HepG2 (cell line): ENCODE measurements around the gene LRBA. TPM values are rescaled to one million over a fixed set of nuclear protein-coding genes. Genes with fewer than 3 reads are reported as not detected.

Experiments
- ATAC-seq: fragments of 200-7000 bp; cut with Tn5 transposase; 3 replicates; pipeline ENCODE4 v1.9.1; 2020; ENCODE audit warnings: mild to moderate bottlenecking, moderate library complexity
- BruUV-seq: library from RNA; stranded (reverse); fragments of 400-500 nt; replicated peaks from 2 replicates; lab custom pipeline; 2021; lab: Mats Ljungman, UMichigan
- CTCF ChIA-PET: fragments of 300-600 bp; formaldehyde crosslinking; extraction: SDS; loops from one replicate; lab custom pipeline; 2021; ENCODE audit warnings: low total read pairs, inconsistent platforms, low intra/inter-chr PET ratio; lab: Yijun Ruan, JAX
- POLR2A ChIA-PET: fragments of 350-600 bp; sonication (Branson Sonifier 250); formaldehyde crosslinking; loops from one replicate; lab custom pipeline; 2020; ENCODE audit warnings: antibody characterized with exemption, inconsistent platforms; lab: Yijun Ruan, JAX
- DNase-seq: peaks from one replicate; pipeline ENCODE4 v3.0.0-alpha.2; 2015; ENCODE audit warnings: low spot score
- FAIRE-seq: peaks from 3 replicates; lab custom pipeline; 2011; peaks lifted over from hg19 to GRCh38; lab: Jason Lieb, UNC
- H2AFZ ChIP-seq: one replicate; pipeline ENCODE4 v1.6.1; 2011; ENCODE audit warnings: low read length, inconsistent platforms
- H3K27ac ChIP-seq: fragments of 300-600 bp; 3 replicates; pipeline ENCODE4 v1.8.0; 2011; ENCODE audit warnings: mixed run types, mild to moderate bottlenecking, mixed read lengths, low read length, inconsistent platforms; ENCODE audit not compliant: insufficient read depth; ENCODE audit errors: extremely low read length
- H3K27me3 ChIP-seq, 2 experiments: fragments of 200-600 bp in 1 of 2; 2 replicates in 1 of 2; 3 replicates in 1 of 2; pipeline versions ENCODE4 v1.6.0 to v1.8.0; 2011; ENCODE audit warnings: low read length in 2 of 2, mild to moderate bottlenecking in 2 of 2, moderate library complexity in 2 of 2, inconsistent platforms in 1 of 2; ENCODE audit not compliant: insufficient read depth in 2 of 2, control insufficient read depth in 1 of 2
- H3K36me3 ChIP-seq, 2 experiments: fragments of 200-600 bp in 1 of 2; replicated peaks in 1 of 2; 2 replicates in 1 of 2; 3 replicates in 1 of 2; pipeline versions ENCODE4 v1.5.1 to v1.8.0; 2011; ENCODE audit warnings: low read length in 2 of 2, inconsistent platforms in 1 of 2; ENCODE audit not compliant: insufficient read depth in 2 of 2, control insufficient read depth in 1 of 2
- H3K4me1 ChIP-seq: 2 replicates; pipeline ENCODE4 v1.5.1; 2012; ENCODE audit warnings: low read length, inconsistent platforms; ENCODE audit not compliant: insufficient read depth
- H3K4me2 ChIP-seq: 2 replicates; pipeline ENCODE4 v1.6.0; 2011; ENCODE audit warnings: low read depth, low read length, inconsistent platforms
- H3K4me3 ChIP-seq, 3 experiments: fragments of 200-600 bp in 1 of 3; sonication (generic), shearing (Covaris generic) in 1 of 3; replicated peaks in 1 of 3; 2 replicates each; pipeline ENCODE4 v1.5.1; 2011 to 2016; ENCODE audit warnings: low read length in 3 of 3, inconsistent platforms in 2 of 3, low read depth in 2 of 3, mild to moderate bottlenecking in 2 of 3, control low read depth in 1 of 3, mixed read lengths in 1 of 3; ENCODE audit not compliant: insufficient read depth in 1 of 3
- H3K79me2 ChIP-seq: one replicate; pipeline ENCODE4 v1.6.1; 2011; ENCODE audit warnings: low read length, inconsistent platforms; ENCODE audit not compliant: insufficient read depth
- H3K9ac ChIP-seq: 2 replicates; pipeline ENCODE4 v1.6.0; 2011; ENCODE audit warnings: mild to moderate bottlenecking, low read depth, low read length, inconsistent platforms; ENCODE audit not compliant: insufficient read depth
- H3K9me3 ChIP-seq: 2 replicates; pipeline ENCODE4 v1.5.1; 2012; ENCODE audit warnings: mild to moderate bottlenecking, low read length
- H4K20me1 ChIP-seq: 2 replicates; pipeline ENCODE4 v1.6.0; 2011; ENCODE audit warnings: inconsistent platforms, mild to moderate bottlenecking, low read length, moderate library complexity; ENCODE audit not compliant: insufficient read depth
- CBX1 ChIP-seq: IDR thresholded peaks from one replicate; pipeline ENCODE4 v1.6.1; 2016; ENCODE audit warnings: antibody characterized with exemption, low read depth
- CBX5 ChIP-seq: sonication (generic); formaldehyde crosslinking; IDR thresholded peaks from 2 replicates; pipeline ENCODE4 v1.4.0; 2020; ENCODE audit warnings: missing genetic modification reagents, borderline replicate concordance
- CREB1 ChIP-seq, 2 experiments: fragments of 450-650 bp in 1 of 2; IDR thresholded peaks; 2 replicates each; pipeline ENCODE4 v1.6.1; 2016 to 2017; ENCODE audit warnings: control low read depth in 1 of 2, mild to moderate bottlenecking in 1 of 2, missing compliant biosample characterization in 1 of 2, missing genetic modification characterization in 1 of 2
- EED ChIP-seq: sonication (generic); formaldehyde crosslinking; IDR thresholded peaks from 2 replicates; pipeline ENCODE4 v1.5.0; 2020; ENCODE audit warnings: mild to moderate bottlenecking, missing genetic modification reagents
- FOXJ3 ChIP-seq: sonication (generic); formaldehyde crosslinking; IDR thresholded peaks from 2 replicates; pipeline ENCODE4 v1.4.0; 2020; ENCODE audit warnings: missing genetic modification reagents, mild to moderate bottlenecking, borderline replicate concordance
- KDM3A ChIP-seq: IDR thresholded peaks from 2 replicates; pipeline ENCODE4 v1.6.1; 2018; ENCODE audit warnings: low read depth, missing compliant biosample characterization
- KMT2A ChIP-seq: sonication (generic); formaldehyde crosslinking; IDR thresholded peaks from 2 replicates; pipeline ENCODE4 v1.4.0; 2020; ENCODE audit warnings: missing genetic modification reagents
- MED1 ChIP-seq: sonication (generic); formaldehyde crosslinking; IDR thresholded peaks from 2 replicates; pipeline ENCODE4 v1.4.0; 2020; ENCODE audit warnings: missing genetic modification reagents
- MED13 ChIP-seq: sonication (generic); formaldehyde crosslinking; IDR thresholded peaks from 2 replicates; pipeline ENCODE4 v1.5.0; 2020; ENCODE audit warnings: missing genetic modification reagents
- MEF2D ChIP-seq: sonication (generic); formaldehyde crosslinking; IDR thresholded peaks from 2 replicates; pipeline ENCODE4 v1.5.1; 2020; ENCODE audit warnings: mild to moderate bottlenecking, missing genetic modification reagents
- RAD51 ChIP-seq: fragments of 450-650 bp; IDR thresholded peaks from 2 replicates; pipeline ENCODE4 v1.6.1; 2016; ENCODE audit warnings: borderline replicate concordance
- RBM39 ChIP-seq: fragments of 200-400 bp; formaldehyde crosslinking; IDR thresholded peaks from one replicate; pipeline ENCODE4 v1.6.1; 2018; ENCODE audit warnings: antibody characterized with exemption, mild to moderate bottlenecking, low read depth, low read length; ENCODE audit not compliant: poor library complexity, severe bottlenecking
- SAP130 ChIP-seq: IDR thresholded peaks from 2 replicates; pipeline ENCODE4 v1.6.1; 2016; ENCODE audit warnings: low read depth
- TAF15 ChIP-seq: fragments of 200-400 bp; formaldehyde crosslinking; IDR thresholded peaks from one replicate; pipeline ENCODE4 v1.6.1; 2018; ENCODE audit warnings: mild to moderate bottlenecking, low read depth, low read length; ENCODE audit not compliant: poor library complexity, severe bottlenecking
- TP53 ChIP-seq: sonication (generic); formaldehyde crosslinking; conservative IDR thresholded peaks from 2 replicates; pipeline ENCODE4 v1.4.0; 2020; ENCODE audit warnings: missing genetic modification reagents
- YEATS4 ChIP-seq: sonication (generic); formaldehyde crosslinking; IDR thresholded peaks from 2 replicates; pipeline ENCODE4 v1.4.0; 2020; ENCODE audit warnings: missing genetic modification reagents, borderline replicate concordance
- ZNF33B ChIP-seq: sonication (generic); formaldehyde crosslinking; IDR thresholded peaks from 2 replicates; pipeline ENCODE4 v1.5.1; 2020; ENCODE audit warnings: mild to moderate bottlenecking, missing genetic modification reagents
- ZNF354B ChIP-seq: sonication (generic); formaldehyde crosslinking; IDR thresholded peaks from 2 replicates; pipeline ENCODE4 v1.8.0; 2022; ENCODE audit warnings: mild to moderate bottlenecking, missing genetic modification reagents
- WGBS: methylation state at CpG from one replicate; pipeline ENCODE4 v1.1.6; 2017; ENCODE audit warnings: low lambda C conversion rate; 5-methylcytosine and 5-hydroxymethylcytosine counted together
- in situ Hi-C: cut with HindIII; loops from 2 replicates; pipeline ENCODE4 v1.10.0; 2017; ENCODE audit warnings: low pct_unique_long_range_greater_than_20kb; ENCODE audit not compliant: extremely low pct_ligation_motif_present
- intact Hi-C: fragments of 100-400 bp; cut with micrococcal nuclease; formaldehyde crosslinking; loops from one replicate; pipeline ENCODE4 v1.10.0; 2022; ENCODE audit not compliant: unreplicated experiment
- polyA plus RNA-seq, 8 experiments: library from polyadenylated mRNA; depleted of rRNA in 3 of 8; stranded (reverse) in 7 of 8; unstranded in 1 of 8; fragments of >200 nt; fragmentation: Illumina TruSeq in 4 of 8; extraction: Trizol in 4 of 8; gene quantifications; 2 replicates each; pipeline versions ENCODE4 v1.2.1 to v1.2.3, GENCODE V29; 2011 to 2016; ENCODE audit warnings: low read depth in 4 of 8, missing spikeins in 1 of 8, mixed read lengths in 1 of 8; ENCODE audit not compliant: insufficient read depth in 1 of 8
- total RNA-seq, 5 experiments: library from RNA; depleted of rRNA; stranded (reverse); fragments of >200 nt; fragmentation: Illumina TruSeq; extraction: Trizol; gene quantifications; 2 replicates each; pipeline ENCODE4 v1.2.3, GENCODE V29; 2016; ENCODE audit warnings: low read depth in 1 of 5
- TF ChIP-seq, protein P1 (sequence below): sonication (generic); formaldehyde crosslinking; IDR thresholded peaks from 2 replicates; pipeline ENCODE4 v1.4.0; 2020; ENCODE audit warnings: missing genetic modification reagents, low read depth, mild to moderate bottlenecking, borderline replicate concordance
- TF ChIP-seq, protein P2 (sequence below): sonication (generic); formaldehyde crosslinking; IDR thresholded peaks from 2 replicates; pipeline ENCODE4 v1.8.0; 2022; ENCODE audit warnings: mild to moderate bottlenecking, missing genetic modification reagents
- TF ChIP-seq, protein P3 (sequence below): IDR thresholded peaks from 2 replicates; pipeline ENCODE4 v1.6.1; 2016
- TF ChIP-seq, protein P4 (sequence below): sonication (generic); formaldehyde crosslinking; IDR thresholded peaks from 2 replicates; pipeline ENCODE4 v1.4.0; 2020; ENCODE audit warnings: low read depth, mild to moderate bottlenecking, missing genetic modification reagents

Gene LRBA
- total and polyA plus RNA-seq, 2 of the 13 experiments (the other 11 are each of a cell fraction or from before 2014, with no cell fraction given) = 21.0 to 37.2 TPM

DNA sequence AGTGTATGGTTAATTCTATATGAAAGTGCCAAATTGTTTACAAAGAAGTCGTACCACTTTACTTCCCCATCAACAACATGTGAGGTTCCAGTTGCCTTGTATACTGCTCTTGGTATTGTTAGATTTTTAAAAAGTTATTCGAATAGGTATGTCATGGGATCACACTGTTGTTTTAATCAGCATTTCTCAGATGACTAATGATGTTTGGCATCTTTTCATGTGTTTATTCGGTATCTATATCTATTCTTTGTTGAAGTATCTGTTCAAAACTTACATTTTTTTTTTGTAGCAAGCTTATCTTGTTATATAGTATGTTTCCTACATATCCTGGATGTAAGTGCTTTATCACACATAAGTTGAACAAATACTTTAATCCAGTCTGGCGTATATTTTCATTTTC lies 532.5 kb downstream of the LRBA start (continued):
- no peak for TF ChIP-seq RAD51
- no peak for TF ChIP-seq ZNF33B (CRISPR knock-in tag)
- TF ChIP-seq RBM39 = no peak

DNA sequence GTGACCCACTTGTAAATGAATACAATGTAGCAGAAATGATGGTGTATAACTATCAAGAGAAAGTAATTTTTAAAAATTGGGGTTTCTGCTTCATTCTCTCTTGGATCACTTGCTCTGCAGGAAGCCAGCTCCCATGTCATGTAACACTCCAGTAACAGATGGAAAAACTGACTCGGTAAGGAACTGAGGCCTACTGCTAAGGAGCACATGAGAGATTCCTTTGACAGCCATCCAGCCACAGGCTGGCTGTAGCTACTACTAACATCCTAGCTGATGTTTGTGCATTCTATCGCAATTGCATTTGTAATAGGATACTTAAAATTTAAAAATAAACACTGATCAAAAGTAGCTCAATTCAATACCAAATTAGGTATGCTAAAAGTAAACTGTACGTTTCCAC lies 535.4 kb downstream of the LRBA start:
- DNase-seq (no peak), ATAC-seq (no peak), FAIRE-seq (no peak)
- Histone ChIP-seq H3K79me2 (no peaks in the 10 kb centered on the region), H3K36me3 (0 out of 5 replicates have a peak, but pooled peaks cover 0 to 4% of the 10 kb centered on the region in 2 experiments), H3K9ac (no peak overlapping the region), H2AFZ (no peak overlapping the region), H3K4me3 (no peak overlapping the region), H3K4me2 (no peak overlapping the region), H3K27me3 (no peaks in the 10 kb centered on the region), H3K9me3 (no peaks in the 10 kb centered on the region), H4K20me1 (no peaks in the 10 kb centered on the region), H3K4me1 (no peaks in the 10 kb centered on the region), H3K27ac (no peak overlapping the region)
- intact Hi-C loops = no loop called here
- 95% methylated on average over 3 of the region's 3 CpGs for WGBS
- POLR2A ChIA-PET = no interaction called here
- CTCF ChIA-PET = no interaction called here
- in situ Hi-C loops = no loop called here
- TF ChIP-seq MEF2D (CRISPR knock-in tag) = no peak
- no peak for TF ChIP-seq RAD51
- no peak for TF ChIP-seq CBX5 (CRISPR knock-in tag)
- TF ChIP-seq KMT2A (CRISPR knock-in tag) = no peak
- TF ChIP-seq, protein P1, sequence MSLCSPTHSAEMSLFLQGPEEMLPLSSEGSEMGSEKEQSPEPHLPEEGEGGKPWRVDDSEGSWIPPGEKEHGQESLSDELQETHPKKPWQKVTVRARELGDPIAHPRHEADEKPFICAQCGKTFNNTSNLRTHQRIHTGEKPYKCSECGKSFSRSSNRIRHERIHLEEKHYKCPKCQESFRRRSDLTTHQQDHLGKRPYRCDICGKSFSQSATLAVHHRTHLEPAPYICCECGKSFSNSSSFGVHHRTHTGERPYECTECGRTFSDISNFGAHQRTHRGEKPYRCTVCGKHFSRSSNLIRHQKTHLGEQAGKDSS = no peak
- no peak for TF ChIP-seq TAF15
- TF ChIP-seq EED (CRISPR knock-in tag) = no peak
- TF ChIP-seq, protein P2, sequence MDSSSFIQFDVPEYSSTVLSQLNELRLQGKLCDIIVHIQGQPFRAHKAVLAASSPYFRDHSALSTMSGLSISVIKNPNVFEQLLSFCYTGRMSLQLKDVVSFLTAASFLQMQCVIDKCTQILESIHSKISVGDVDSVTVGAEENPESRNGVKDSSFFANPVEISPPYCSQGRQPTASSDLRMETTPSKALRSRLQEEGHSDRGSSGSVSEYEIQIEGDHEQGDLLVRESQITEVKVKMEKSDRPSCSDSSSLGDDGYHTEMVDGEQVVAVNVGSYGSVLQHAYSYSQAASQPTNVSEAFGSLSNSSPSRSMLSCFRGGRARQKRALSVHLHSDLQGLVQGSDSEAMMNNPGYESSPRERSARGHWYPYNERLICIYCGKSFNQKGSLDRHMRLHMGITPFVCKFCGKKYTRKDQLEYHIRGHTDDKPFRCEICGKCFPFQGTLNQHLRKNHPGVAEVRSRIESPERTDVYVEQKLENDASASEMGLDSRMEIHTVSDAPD (CRISPR knock-in tag) = no peak
- TF ChIP-seq SAP130 (CRISPR knock-in tag) = no peak
- TF ChIP-seq FOXJ3 (CRISPR knock-in tag) = no peak
- no peak for TF ChIP-seq YEATS4 (CRISPR knock-in tag)
- TF ChIP-seq MED13 (CRISPR knock-in tag) = no peak
- TF ChIP-seq ZNF354B (CRISPR knock-in tag) = no peak
- TF ChIP-seq CREB1 (IDR thresholded peaks at IDR 0.05) = no peak
- TF ChIP-seq CREB1 (CRISPR knock-in tag; IDR thresholded peaks at IDR 0.05) = no peak
- no peak for TF ChIP-seq TP53 (CRISPR knock-in tag)
- TF ChIP-seq, protein P3, sequence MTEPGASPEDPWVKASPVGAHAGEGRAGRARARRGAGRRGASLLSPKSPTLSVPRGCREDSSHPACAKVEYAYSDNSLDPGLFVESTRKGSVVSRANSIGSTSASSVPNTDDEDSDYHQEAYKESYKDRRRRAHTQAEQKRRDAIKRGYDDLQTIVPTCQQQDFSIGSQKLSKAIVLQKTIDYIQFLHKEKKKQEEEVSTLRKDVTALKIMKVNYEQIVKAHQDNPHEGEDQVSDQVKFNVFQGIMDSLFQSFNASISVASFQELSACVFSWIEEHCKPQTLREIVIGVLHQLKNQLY (CRISPR knock-in tag) = no peak
- TF ChIP-seq CBX1 = no peak
- TF ChIP-seq, protein P4, sequence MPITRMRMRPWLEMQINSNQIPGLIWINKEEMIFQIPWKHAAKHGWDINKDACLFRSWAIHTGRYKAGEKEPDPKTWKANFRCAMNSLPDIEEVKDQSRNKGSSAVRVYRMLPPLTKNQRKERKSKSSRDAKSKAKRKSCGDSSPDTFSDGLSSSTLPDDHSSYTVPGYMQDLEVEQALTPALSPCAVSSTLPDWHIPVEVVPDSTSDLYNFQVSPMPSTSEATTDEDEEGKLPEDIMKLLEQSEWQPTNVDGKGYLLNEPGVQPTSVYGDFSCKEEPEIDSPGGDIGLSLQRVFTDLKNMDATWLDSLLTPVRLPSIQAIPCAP (CRISPR knock-in tag) = no peak
- TF ChIP-seq MED1 = no peak
- TF ChIP-seq KDM3A = no peak
- BruUV-seq = no TSS peak
